ENCODE data around the gene GLRX3. TPM values are rescaled to one million over a fixed set of nuclear protein-coding genes. Genes with fewer than 3 reads are reported as not detected.

GLRX3 gene
- total RNA-seq, 2 donors from 2014 or later = 41.6 to 43.1 TPM

GRCh38 chr10:130180416-130180815, 44.2 kb downstream of the GLRX3 start:
- H3K4me1 ChIP-seq (ENCODE audit: control insufficient read depth in 1 of 2, low read depth in 2 of 2) = no peaks in the 10 kb centered on the region
- no peak overlapping the region for H3K27ac ChIP-seq
- no peaks in the 10 kb centered on the region for H3K27me3 ChIP-seq (replicated peaks; ENCODE audit: insufficient read depth)
- ATAC-seq (ENCODE audit: insufficient number of reproducible peaks, low FRiP score, low read depth) (no peak), DNase-seq (ENCODE audit: low spot score) (no peak)
- H3K9me3 ChIP-seq = no peaks in the 10 kb centered on the region
- no peak for TF ChIP-seq CTCF (IDR thresholded peaks at IDR 0.05)
- H3K4me3 ChIP-seq = no peak overlapping the region
- peaks cover 24% of the 10 kb centered on the region for H3K36me3 ChIP-seq

DNA sequence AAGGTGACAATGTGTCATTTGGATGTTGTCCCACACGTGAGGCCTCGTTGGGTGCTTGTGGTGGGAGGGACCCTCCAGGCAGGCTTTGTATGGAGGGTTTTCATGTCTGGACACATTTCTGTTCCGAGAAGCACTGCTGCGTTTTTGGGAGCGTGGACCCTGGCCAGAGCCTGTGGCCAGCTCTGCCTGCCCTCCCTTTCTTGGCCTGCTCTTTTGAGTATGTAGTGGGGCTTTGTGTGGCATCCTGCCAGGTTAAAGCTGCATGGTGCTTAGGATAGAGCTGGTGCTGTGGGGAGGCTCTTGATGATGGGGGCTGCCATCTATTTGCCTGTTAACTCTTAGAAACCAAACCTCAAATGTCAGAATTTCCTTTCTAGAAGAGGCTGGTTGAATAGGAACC, 45.7 kb downstream of the GLRX3 start:
- H3K27me3 ChIP-seq (replicated peaks; ENCODE audit: insufficient read depth) = no peaks in the 10 kb centered on the region
- H3K4me3 ChIP-seq = no peak overlapping the region
- DNase-seq (ENCODE audit: low spot score) = no peak
- ATAC-seq (ENCODE audit: insufficient number of reproducible peaks, low FRiP score, low read depth) = no peak
- H3K27ac ChIP-seq = no peak overlapping the region
- no peak for TF ChIP-seq CTCF (IDR thresholded peaks at IDR 0.05)
- H3K36me3 ChIP-seq = peaks cover 28% of the 10 kb centered on the region
- H3K4me1 ChIP-seq (ENCODE audit: control insufficient read depth in 1 of 2, low read depth in 2 of 2) = no peaks in the 10 kb centered on the region
- H3K9me3 ChIP-seq = no peaks in the 10 kb centered on the region

DNA sequence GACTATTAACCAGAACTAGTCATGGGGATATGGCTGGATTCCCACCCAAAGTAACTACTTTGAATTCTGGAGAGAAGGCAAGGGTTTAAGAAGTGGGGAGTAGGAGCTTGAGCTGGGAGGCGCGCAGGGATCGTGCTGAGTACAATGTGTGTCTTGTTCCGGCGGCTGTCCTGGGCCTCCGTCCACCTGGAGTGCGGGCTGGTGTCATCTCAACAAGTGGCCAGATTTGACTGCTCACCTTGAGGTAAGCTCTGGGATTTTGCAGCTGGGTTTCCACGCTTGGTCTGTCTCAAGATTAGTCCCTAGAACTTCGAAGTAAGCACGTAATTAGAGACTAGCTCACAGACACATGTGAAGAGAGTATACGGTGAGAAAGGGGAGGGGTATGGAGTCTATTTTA, 49.4 kb downstream of the GLRX3 start:
- H3K9me3 ChIP-seq = no peaks in the 10 kb centered on the region
- H3K36me3 ChIP-seq = peaks cover 28% of the 10 kb centered on the region
- no peak for TF ChIP-seq CTCF (IDR thresholded peaks at IDR 0.05)
- H3K4me1 ChIP-seq (ENCODE audit: control insufficient read depth in 1 of 2, low read depth in 2 of 2) = peaks cover 3 to 4% of the 10 kb centered on the region in 2 donors
- no peak overlapping the region for H3K27ac ChIP-seq
- no peaks in the 10 kb centered on the region for H3K27me3 ChIP-seq (replicated peaks; ENCODE audit: insufficient read depth)
- ATAC-seq (ENCODE audit: insufficient number of reproducible peaks, low FRiP score, low read depth) (no peak), DNase-seq (ENCODE audit: low spot score) (no peak)
- no peak overlapping the region for H3K4me3 ChIP-seq

- Histone ChIP-seq H3K9me3 (no peaks in the 10 kb centered on the region), H3K36me3 (peaks cover 17% of the 10 kb centered on the region), H3K27ac (no peak overlapping the region), H3K27me3 (replicated peaks; ENCODE audit: insufficient read depth) (no peaks in the 10 kb centered on the region), H3K4me3 (no peak overlapping the region), H3K4me1 (ENCODE audit: control insufficient read depth in 1 of 2, low read depth in 2 of 2) (peaks cover 7 to 9% of the 10 kb centered on the region in 2 donors)
- DNase-seq (ENCODE audit: low spot score) (no peak), ATAC-seq (ENCODE audit: insufficient number of reproducible peaks, low FRiP score, low read depth) (no peak)
- TF ChIP-seq CTCF (IDR thresholded peaks at IDR 0.05) = no peak
These were observed 52.3 kb downstream of the GLRX3 start for GRCh38 chr10:130188195-130189175.

- ATAC-seq (ENCODE audit: insufficient number of reproducible peaks, low FRiP score, low read depth) = no peak
- peaks cover 7 to 9% of the 10 kb centered on the region in 2 donors for H3K4me1 ChIP-seq (ENCODE audit: control insufficient read depth in 1 of 2, low read depth in 2 of 2)
- no peak for TF ChIP-seq CTCF (IDR thresholded peaks at IDR 0.05)
- H3K36me3 ChIP-seq = peaks cover 9% of the 10 kb centered on the region
- no peaks in the 10 kb centered on the region for H3K27me3 ChIP-seq (replicated peaks; ENCODE audit: insufficient read depth)
- H3K4me3 ChIP-seq = no peak overlapping the region
- no peak overlapping the region for H3K27ac ChIP-seq
- DNase-seq (ENCODE audit: low spot score) = no peak
- no peaks in the 10 kb centered on the region for H3K9me3 ChIP-seq
These were observed 53.4 kb downstream of the GLRX3 start for GRCh38 chr10:130189608-130190054.
